HG02610 (cell line): ENCODE results near the gene PTDSS2.
A peak's percentile ranks its signal among the peaks of the same experiment; 100 is the strongest.

Experiments
- ATAC-seq: cut with Tn5 transposase; IDR thresholded peaks from one replicate; pipeline ENCODE4 v1.9.1; 2021; ENCODE audit warnings: mild to moderate bottlenecking, moderate library complexity; ENCODE audit not compliant: unreplicated experiment

Gene PTDSS2

DNA sequence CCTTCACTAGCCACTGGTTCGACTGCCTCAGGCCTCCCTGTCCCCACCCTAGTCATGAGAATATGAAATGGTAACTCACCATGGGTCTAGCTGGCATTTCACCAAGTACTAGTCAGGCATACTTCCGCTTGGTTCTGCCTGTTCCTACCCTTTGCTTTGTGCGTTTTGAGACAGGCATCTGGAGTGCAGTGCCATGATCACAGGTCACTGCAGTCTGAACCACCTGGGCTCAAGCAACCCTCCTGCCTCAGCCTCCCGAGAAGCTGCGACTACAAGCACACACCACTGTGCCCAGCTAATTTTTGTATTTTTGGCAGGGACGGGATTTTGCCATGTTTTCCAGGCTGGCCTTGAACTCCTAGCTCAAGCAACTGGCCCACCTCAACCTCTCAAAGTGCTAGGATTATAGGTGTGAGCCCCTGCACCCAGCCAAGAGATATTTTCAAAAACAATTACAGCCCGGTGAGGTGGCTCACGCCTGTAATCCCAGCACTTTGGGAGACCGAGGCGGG lies 71.2 kb downstream of the PTDSS2 start:
- ATAC-seq, result no peak

DNA sequence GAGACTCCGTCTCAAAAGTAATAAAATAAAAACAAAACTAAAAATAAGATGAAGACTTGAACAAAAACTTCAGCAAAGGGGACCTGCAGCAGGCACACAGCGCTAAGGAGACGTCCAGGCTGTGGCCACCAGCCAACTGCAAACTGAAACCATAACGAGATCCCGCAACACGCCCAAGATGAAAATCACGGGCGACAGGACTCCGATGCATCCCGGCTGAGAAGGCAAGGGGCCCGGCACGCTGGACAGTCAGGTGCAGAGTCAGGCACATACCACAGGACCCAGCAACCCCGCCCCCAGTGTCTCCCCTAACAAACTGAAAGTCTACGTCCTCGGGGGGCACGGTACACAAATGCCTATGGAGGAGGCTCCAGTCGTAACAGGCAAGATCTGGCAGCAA lies 76.1 kb downstream of the PTDSS2 start:
- ATAC-seq, result no peak

DNA sequence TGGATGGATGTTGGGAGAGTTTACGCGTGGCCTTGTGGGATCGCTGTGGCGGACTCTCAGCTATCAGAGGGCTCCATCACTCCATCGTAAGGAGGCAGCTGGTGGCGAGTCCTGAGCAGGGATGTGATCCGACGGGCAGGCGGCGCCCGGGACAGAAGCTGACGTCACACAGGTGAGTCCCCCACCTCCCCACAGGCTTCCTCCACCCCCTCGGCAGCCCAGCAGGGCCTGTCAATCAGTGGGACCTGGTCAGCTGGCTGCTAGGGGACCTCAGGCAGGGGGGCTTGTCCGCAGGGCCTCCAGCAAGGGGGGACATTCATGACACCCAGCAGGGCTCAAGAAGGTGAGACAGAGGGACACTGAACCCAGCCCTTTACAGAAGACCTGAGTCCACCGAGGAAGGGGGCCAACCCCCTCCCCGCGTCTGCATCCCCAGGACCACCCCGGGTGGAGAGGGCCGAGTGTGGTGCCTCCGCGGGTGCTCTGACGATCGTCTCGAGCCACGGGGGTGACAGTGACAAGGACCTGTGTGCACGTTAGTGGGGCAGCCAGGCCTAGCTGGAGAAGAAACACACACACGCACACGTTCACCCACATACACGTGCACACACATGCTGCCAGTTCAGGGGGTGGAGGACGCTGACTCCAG lies 78.2 kb downstream of the PTDSS2 start:
- ATAC-seq, result no peak

DNA sequence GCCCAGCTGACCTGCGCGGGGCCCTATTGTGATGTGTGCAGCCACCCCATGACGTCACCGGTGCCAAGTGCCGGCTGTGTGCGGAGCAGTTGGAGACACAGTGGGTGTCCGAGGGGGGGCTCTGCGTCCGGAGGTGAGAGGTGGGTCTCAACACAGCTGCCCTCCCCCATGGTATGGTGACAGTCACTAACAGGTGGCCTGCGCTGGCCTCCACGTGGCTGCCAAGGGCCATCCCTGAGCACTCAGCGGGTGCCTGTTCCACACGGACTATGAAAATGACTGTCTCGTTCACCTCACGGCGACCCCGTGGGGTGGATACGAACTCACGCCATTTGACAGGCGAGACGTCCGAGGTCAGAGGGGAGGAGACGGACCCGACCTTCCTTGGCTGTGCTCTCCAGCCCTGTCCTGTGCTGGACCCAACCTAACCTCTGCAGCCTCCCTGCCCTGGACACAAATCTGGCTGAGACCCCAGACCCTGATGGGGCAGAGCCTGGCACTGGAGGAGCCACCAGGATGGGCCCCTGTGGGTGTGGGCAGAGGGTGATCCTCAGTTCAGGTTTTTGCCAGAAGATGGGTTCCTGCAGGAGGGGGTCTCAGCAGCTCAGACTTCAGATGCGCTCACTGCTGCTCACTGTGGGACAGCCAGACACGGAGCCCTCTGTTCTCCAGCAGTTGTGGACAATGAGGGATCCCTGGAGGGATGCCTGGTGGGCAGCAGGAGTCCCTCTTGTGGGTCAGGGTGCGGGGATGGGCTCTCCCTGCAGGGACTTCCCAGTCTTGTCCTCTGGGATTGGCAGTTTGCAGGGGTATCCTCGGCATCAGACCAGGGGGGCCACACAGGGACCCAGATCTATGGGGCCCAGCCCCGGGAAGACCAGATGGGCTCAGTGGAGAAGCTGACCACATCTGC lies 79.0 kb downstream of the PTDSS2 start:
- no peak for ATAC-seq

DNA sequence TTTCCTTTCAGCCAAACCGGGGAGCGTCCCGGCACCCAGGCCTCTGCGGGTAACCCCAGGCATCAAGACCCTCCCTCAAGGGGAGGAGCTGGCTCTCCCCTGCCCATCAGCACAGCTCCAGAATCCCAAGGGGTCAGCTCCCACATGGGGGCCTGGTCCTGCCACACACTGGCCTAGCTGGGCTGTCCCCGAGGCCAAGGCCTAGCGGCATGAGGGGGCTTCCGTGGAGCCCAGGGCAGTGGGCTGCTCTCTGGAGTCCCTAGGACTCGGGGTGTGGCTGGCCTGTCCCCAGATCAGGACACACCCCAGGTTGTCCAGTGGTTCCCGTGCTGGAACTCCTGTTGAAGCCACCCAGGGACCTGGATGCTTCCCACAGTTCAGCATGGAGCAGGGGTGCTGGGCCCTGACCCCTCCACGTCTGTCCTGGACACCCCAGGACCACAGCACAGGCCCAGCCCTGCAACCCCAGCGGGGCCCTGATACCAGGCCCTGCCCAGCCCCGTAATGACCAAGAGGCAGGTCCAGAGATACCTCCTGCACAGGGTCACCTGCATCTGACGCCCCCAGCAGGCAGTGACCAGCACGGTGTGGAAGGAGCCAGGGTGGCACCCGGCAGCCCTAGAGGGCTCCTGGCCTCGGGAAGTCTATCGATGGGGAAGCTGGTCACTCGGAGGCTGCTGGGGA lies 79.8 kb downstream of the PTDSS2 start:
- no peak for ATAC-seq

DNA sequence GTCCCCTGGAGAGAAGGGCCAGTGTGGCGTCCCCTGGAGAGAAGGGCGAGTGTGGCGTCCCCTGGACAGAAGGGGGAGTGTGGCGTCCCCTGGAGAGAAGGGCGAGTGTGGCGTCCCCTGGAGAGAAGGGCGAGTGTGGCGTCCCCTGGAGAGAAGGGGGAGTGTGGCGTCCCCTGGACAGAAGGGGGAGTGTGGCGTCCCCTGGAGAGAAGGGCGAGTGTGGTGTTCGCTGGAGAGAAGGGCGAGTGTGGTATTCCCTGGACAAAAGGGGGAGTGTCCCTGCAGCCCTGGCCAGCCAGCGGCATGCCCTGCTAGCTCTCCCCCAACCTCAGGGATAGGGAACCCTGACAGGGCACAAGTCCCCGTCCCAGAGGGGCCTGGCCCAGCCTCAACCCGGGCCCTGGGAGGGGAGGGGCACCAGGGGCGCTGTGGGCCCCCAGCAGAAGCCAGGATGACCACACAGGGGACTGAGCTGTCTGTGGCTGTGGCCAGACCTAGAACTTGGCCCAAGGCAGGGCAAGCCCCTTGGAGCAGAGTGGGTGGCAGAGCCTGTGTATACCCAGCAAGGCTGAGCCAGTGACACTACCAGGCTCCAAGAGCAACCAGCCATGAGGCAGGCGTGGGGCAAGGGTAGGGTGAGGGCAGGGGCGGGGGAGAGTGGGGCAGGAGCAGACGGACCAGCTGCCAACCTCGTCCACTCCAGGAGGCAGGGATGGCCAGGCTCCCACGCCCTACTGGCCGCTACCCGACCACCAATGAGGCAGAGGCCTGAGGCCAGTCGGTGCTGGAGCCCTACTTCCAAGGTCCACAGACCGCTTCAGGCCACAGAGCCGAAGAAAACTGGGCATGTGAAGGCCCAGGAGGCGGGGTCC lies 81.1 kb downstream of the PTDSS2 start:
- no peak for ATAC-seq

DNA sequence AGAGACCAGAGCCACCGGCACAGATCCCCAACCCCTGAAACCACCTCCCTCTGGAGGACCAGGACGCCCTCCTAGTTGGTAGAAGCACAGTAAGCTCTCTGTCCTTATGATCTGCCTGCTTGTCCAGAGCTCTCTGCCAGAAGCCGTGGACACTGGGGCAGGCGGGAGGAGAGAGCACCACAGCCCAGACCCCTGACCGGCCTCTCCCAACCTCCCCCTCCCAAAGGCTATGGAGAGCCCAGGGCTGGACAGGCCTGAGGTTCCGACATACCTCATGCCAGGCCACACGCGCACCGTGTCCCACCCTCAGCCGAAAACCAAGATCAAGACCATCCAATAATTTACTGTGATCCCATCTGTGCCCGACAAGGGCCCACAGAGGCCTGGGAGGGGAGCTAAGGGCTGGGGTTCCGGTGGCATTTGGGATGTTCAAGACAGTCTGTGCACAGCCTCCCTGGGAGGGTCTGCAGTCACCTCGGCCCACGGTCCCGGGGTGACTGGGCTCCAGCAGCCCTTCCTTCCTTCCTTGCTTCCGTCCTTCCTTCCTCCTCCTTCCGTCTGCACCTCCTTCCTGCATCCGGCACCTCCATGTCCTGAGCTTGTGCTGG lies 81.9 kb downstream of the PTDSS2 start:
- ATAC-seq, result no peak

DNA sequence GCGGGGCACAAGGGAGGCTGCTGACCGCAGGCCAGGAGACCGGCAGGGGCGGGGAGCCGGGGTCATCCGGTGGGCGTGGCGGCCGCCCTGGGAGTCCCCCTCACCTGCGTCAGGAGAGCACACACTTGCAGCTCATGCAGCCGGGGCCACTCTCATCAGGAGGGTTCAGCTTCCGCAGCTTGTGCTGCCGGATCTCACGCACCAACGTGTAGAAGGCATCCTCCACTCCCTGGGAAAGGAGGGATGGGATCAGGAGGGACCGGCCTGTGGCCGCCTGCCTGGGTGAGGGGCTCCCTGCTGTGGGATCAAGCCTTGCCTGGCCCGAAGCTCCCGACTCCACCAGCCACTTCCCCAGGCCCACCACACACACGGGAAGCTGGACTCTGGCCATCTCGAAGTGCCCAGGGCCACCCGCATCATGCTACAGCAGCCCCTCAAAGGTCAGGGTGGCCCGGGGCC lies 82.5 kb downstream of the PTDSS2 start:
- ATAC-seq, result no peak

DNA sequence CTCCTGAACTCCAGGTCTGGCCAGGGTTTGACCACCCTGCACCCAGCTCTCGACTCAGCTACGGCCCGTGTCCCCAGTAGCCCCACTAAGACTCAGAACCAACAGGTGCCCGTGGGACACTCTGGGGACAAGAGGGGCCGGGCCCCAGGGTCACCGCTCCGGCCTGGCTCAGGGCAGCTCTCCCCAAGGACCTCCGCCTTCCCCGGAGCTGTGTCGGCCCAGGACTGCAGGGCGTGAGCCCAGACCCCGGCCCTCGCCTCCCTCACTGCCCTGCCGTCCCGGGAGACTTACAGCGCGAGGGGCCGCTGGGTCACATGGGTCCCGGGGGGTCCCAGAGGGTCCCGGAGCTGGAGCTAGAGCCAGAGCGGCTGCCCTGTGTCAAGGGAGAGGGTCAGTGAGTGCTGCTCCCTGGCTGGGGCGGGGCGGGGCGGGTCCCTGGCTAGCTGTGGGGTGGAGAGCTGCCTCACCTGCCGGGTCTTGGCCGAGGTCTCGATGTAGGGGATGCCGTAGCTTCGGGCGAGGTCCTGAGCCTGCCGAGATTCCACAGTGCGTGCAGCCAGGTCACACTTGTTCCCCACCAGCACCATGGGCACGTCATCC lies 83.0 kb downstream of the PTDSS2 start:
- no peak for ATAC-seq

DNA sequence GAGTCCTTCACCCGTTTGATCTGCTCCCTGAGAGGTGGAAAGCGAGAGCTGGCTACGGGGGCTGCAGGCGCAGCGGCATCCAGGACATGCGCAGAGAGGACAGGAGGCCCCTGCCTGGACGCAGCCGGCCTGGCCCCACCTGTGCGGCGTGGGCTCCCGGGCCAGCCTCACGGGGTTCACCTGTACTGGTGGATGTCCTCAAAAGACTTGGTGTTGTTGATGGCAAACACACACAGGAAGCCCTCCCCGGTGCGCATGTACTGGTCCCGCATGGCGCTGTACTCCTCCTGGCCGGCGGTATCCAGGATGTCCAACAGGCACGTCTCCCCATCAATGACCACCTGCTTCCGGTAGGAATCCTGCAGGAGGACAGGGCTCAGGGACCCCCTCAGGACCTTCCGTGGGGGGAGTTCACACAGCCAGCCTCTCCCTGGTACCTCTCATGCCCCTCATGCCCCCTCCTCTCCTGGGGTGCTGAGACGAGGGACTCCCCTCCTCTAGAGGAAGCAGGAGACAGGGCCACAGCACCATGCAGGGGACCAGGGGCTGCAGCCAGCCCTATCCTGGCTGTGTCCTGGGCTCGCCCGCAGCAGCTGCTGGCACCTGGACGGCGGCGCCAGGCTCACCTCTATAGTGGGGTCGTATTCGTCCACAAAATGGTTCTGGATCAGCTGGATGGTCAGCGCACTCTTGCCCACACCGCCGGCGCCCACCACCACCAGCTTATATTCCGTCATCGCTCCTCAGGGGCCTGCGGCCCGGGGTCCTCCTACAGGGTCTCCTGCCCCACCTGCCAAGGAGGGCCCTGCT lies 83.7 kb downstream of the PTDSS2 start:
- no peak for ATAC-seq

DNA sequence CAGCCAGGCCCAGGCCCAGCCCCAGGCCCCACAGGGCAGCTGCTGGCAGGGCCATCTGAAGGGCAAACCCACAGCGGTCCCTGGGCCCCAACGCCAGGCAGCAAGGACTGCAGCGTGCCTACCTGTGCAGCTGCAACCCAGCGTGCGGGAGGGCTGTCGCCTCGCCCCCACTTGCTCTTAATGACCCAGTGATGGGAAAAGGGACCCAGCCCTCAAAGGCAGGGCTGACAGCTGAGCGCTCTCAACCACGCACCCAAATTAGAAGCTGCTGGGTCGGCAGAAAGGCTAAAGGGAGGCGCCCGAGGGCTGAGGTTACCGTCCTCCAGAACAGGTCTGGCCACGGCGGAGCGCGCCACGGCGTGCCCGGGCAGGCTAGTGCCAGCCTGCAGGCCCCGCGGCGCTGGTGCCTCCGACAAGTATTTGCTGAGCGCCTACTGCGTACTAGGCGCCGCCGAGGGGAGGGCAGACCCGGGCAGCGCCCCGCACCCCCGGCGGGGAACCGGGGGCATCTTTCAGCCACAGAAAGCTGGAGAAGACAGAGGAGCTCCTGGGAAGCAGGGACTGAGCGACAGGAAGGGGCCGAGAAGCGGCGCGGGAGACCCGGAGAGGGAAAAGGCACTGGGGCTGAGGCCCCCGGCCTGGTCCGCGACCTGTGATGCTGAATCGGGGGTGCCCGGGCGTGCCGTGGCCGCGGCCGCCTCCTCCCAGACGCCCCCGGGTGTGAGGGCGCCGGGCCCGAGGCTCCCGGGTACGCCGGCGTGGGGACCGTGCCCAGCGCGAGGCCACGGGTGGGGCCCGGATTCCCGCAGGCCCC lies 84.5 kb downstream of the PTDSS2 start:
- ATAC-seq, result peak; percentile 0

DNA sequence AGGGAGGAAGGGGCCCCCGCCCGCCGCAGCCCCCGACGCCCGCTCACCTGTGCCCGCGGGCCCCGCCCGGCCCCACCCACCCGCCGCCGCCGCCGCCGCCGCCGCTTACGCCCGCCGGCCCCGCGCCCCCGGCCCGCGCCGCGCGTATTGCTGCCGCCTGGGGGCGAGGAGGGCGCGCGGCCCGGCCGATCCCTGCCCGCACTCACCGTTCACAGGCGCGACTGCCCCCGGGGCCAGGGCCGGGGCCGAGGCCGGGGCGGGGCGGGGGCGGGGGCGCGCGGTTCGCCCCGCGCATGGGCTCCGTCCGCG lies 85.1 kb downstream of the PTDSS2 start:
- ATAC-seq, result peak; percentile 8

DNA sequence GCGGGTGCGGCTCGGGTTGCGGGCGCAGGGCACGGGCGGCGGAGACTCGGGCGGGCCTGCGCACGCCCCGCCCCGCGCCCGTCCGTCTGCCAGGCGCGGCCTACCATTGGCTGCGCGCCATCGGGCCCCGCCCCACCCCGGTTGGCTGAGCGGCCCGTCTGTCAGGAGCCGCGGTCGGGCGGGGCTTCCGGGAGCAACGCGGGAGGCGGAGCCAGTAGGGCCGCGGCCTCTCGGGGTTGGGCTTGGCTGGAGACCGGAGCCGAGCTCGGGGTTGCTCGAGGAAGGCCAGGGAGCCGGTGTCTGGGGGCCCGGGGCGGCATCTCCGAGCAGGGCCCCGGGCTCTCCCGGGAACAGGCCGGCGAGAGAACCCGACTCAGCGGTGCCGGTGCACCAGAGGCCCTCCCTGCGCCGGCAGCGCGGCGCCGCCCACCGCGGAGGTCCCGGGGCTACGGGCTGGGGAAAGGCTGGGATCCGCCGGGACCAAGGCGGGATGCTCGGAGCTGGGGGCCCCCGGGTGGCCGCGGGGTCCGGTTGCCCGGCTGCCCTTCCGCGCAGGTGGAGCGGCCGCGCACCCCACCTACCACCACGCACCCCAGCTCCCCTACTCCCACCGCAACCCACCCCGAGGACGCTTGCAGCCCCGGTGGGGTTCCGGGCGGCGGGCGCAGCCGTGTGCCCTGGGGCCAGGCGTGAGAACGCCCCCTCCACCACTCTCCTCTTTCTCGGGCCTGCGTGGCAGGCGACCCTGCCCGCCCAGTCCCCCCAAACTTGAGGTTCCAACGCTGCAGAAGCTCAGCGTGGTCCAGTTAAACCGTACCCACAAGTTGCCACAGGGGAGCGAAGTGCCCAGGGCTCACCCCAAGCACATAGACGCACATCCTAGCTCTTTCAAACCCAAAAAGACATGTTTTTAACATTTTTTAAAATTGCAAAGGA lies 85.7 kb downstream of the PTDSS2 start, which contains the start of gene HRAS:
Gene HRAS, minus strand, starts transcription at position 58 of the 936 bp plus-strand sequence.
- peak; percentile 71 for ATAC-seq

DNA sequence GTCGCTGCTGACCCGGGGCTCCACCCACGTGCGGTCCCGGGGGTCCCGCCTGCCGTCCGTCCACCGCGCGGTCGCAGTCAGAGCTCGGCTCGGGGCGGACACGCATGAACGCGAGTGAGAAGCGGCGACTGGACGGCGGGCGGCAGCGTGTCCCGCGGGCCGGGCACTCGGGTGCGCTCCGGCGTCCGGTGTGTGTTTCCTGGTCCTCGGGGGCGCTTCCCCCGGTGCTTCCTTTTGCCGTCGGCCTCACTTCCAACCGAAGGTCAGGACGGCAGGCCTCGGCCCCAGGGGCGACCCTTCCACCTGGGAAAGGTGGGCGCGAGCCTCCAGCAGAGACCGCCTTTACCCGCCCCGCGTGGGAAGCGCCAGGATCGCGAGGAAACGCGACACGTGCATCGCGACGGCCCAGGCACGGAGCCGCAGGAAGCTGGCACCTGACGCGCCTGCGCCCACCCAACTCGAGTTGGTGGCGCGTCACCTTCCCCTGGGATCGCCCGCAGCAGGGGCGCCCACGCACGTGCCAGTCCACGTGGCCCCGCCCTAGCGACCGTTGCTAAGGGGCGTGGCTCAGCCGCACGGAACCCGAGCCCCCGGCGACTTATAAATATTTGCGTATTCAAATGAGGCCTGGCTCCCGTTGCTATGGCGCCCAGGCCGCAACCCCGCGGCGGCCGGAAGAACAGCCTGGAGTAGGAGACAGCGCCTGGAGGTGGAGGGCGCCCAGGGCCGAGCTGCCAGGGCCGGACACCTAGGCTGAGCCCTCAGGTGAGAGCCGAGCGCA lies 87.0 kb downstream of the PTDSS2 start, which contains the start of gene LRRC56:
Gene LRRC56, plus strand, starts transcription at position 687 of the 781 bp plus-strand sequence. CDS start 3,158 bp downstream, outside the sequence.
- ATAC-seq, result peak; percentile 46

DNA sequence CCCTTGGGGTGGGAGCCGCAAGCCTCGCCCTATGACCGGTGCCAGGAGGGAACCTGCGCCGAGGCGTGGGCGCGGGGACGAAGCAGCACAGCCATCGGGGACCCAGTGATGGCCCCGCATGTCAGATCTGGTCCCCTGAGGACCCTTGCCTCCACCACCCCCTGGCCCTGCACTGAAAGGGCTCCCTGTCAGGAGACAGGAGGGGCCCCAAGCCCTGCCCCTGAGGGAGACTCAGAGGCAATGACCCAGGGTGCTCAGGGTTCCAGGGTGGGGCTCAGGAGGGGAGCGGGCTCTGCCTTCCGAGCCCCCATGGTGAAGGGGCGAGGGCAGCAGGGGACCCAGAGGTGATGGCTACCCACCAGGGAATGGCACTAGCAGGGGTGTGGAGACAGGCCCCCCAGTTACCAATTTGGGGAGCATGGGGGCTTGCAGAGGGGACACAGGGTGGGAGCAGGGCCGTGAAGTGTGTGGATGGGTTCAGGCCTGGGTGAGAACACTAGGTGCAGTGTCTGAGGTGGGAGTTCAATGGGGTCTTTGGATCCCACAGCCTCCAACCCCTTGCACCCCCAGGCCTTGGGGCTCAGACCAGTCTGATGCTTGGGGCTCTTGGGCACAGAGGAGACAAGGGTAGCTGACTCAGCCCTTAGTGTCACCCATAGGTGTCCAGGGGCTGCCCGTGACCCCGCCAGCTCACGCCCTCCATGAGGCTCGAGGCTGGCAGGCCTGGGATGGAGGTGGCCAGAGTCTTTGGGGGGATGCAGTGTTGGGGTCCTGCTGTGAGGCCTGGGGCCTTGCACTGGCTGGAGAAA lies 87.7 kb downstream of the PTDSS2 start:
- no peak for ATAC-seq
